Testis (tissue), 2 donors: ENCODE data around the gene C5orf47.

Source experiments
- POLR2A ChIP-seq: fragments of 450-650 bp; IDR thresholded peaks from one replicate; pipeline ENCODE4 v1.6.1; 2017; ENCODE audit warnings: antibody characterized with exemption, mild to moderate bottlenecking, moderate library complexity
- TF ChIP-seq, protein P1 (sequence below), 3 experiments: fragments of 450-650 bp in 2 of 3; fragments of 200-600 bp in 1 of 3; sonication (generic) in 1 of 3; IDR thresholded peaks; one replicate each; pipeline ENCODE4 v1.5.1; 2016 to 2019; ENCODE audit warnings: antibody characterized with exemption in 3 of 3, mild to moderate bottlenecking in 2 of 3, moderate library complexity in 1 of 3

DNA sequence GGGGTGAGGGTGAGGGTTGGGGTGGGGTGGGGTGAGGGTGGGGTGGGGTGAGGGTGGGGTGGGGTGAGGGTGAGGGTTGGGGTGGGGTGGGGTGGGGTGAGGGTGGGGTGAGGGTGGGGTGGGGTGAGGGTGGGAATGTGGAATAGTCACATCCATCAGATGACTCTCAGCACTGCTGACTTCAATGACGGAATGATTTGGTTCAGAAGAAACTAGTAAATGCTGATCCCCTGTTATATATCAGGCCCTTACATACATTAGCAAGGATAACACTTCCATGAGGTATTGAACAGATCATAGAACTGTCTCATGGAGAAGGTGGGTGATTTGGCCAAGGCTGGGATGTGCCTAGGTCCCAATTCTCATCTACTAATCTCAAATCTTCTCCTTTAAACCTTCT, 24.5 kb upstream of the C5orf47 start:
- TF ChIP-seq, protein P1, sequence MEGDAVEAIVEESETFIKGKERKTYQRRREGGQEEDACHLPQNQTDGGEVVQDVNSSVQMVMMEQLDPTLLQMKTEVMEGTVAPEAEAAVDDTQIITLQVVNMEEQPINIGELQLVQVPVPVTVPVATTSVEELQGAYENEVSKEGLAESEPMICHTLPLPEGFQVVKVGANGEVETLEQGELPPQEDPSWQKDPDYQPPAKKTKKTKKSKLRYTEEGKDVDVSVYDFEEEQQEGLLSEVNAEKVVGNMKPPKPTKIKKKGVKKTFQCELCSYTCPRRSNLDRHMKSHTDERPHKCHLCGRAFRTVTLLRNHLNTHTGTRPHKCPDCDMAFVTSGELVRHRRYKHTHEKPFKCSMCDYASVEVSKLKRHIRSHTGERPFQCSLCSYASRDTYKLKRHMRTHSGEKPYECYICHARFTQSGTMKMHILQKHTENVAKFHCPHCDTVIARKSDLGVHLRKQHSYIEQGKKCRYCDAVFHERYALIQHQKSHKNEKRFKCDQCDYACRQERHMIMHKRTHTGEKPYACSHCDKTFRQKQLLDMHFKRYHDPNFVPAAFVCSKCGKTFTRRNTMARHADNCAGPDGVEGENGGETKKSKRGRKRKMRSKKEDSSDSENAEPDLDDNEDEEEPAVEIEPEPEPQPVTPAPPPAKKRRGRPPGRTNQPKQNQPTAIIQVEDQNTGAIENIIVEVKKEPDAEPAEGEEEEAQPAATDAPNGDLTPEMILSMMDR (IDR thresholded peaks at IDR 0.05), result no peak
- no peak for TF ChIP-seq POLR2A
